PFSK-1 (cell line): ENCODE data around the gene ZNF330.

ENCODE experiments used
- POLR2AphosphoS5 ChIP-seq: IDR thresholded peaks from 2 replicates; pipeline ENCODE4 v1.6.1; 2012; ENCODE audit warnings: low read depth, mild to moderate bottlenecking, control low read depth, low read length, moderate library complexity
- SIN3A ChIP-seq: IDR thresholded peaks from 2 replicates; pipeline ENCODE4 v1.6.1; 2012; ENCODE audit warnings: mild to moderate bottlenecking, low read length, moderate library complexity, borderline replicate concordance; ENCODE audit not compliant: insufficient read depth
- TAF1 ChIP-seq: IDR thresholded peaks from 2 replicates; pipeline ENCODE4 v1.6.1; 2012; ENCODE audit warnings: low read length, control low read depth, borderline replicate concordance; ENCODE audit not compliant: insufficient read depth

DNA sequence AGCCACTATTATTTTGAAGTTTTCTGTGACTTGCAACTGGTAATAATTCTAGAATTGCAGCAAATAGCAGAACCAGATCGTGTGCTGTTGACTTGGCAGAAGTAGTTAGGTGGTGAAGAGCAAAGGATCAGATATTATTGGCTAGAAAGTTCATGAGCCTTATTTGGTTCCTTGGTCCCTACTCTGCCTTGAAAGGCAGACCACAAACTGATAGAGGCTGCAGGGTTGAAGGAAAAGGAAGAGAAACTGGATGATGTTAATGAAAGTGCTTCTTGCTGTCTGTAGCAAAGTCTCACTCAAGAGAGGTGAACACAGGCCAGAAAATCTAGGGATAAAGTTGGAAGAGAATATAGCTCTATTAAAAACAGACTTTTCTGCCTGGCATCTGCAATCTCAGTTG, 46.2 kb upstream of the ZNF330 start:
- TF ChIP-seq TAF1 = no peak
- no peak for TF ChIP-seq POLR2AphosphoS5
- TF ChIP-seq SIN3A = no peak
